Cerebellar cortex (tissue), 1 donor: Measurements from ENCODE around the gene OS9.
A peak's percentile ranks its signal among the peaks of the same experiment; 100 is the strongest.

Source experiments
- DNase-seq: peaks from one replicate; pipeline ENCODE4 v3.0.0-alpha.2; 2015; ENCODE audit warnings: low spot score

OS9 gene

DNA sequence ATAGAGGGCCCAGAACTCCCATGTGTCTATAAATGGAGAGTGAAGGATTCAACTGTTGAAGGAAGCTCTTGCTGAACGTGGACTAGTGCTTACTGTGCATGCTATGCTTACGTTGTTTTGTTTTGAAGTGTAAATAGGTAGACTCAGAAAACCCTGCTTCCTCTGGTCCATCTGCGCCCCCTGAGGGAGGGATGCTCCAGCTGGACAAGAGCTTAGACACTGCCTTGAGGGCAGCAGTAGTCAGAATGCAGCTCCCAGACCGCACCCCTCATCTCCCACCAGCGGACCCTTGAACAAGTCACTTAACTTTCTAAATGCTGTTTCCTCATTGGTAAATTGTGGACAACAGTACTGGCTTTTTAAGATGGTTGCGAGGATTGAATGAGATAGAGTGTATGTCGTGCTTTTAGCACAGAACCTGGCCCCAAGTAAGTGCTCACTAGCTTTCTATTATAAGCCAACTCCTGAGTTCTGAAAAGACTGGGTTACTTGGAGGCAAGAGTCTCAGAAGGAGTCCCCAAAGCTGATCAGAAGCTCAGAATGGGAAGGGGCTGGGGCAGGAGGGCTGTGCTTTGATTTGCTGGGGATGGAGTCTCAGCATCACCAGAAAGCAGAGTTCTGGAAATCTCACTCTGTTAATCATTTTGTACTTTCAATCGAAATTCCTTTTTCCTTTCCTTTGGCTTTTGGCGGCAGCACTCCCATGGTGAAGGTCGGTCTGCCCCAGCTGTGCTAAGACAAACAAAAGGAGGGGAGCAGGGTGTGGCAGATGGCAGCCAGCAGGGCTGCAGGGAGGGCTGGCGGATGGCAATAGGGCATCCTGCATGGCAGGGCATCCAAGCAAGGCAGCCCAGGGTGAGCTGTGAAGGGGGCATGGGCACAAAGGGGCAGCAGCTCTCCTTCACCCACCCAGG is 29.0 kb downstream of the OS9 start:
- DNase-seq: peak; percentile 28

DNA sequence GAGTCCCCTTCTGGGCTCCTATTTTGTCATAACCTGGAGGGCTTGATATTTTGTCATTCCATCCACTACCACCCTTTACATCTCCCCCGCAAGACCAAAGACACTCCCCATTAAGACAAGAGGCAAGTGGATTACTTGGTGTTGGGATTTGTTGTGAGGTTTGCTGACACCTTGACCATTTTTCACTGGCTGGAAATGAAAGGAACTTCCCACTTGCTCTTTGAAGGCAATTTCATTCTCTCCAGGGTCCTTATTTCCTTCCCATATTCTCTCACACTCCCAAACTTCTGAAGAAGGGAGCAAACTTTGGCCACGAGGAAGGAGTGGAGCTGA is 29.7 kb downstream of the OS9 start:
- no peak for DNase-seq

DNA sequence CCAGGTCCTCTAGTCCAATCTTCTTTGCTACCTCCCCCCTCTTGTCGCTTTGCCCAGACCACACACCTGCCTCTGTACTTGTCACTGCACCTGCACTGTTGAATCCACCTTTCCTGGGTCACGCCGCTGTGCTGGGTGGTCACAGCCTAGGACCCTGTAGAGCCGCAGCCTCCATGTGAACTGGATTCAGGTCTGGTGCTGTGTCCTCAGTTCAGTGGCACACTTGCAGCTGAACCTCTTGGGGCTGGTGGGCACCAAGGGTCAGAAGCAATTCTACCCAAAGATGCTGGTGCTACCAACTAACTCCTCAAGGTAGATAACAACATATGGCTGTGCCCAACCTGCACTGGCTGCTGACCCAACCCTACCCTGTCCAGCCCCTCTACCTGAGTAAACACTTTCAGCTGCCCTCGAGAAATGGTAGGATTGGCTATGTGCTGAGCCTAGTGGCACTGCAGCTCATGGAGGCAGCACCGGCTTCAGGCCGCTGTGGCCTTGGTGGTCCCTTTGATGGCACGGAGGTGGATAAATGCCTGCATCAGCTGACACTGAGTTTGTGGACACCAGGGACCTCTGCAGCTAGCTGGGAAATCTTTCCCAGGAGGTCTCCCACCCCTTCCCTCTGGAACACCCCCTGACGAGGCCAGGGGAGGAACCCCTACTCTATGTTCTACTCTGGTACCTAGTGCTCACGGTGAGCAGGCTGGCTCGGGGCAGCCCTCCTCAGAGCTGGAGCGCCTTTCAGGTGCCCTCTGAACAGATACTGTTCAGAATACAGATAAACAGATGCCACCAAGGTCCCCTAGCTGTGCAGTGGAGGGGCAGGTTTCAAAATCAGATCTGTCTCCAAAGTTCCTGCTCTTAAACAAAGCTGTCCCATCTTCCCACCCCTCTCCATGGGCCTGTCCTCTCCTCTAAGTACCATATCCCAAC is 30.3 kb downstream of the OS9 start:
- no peak for DNase-seq

DNA sequence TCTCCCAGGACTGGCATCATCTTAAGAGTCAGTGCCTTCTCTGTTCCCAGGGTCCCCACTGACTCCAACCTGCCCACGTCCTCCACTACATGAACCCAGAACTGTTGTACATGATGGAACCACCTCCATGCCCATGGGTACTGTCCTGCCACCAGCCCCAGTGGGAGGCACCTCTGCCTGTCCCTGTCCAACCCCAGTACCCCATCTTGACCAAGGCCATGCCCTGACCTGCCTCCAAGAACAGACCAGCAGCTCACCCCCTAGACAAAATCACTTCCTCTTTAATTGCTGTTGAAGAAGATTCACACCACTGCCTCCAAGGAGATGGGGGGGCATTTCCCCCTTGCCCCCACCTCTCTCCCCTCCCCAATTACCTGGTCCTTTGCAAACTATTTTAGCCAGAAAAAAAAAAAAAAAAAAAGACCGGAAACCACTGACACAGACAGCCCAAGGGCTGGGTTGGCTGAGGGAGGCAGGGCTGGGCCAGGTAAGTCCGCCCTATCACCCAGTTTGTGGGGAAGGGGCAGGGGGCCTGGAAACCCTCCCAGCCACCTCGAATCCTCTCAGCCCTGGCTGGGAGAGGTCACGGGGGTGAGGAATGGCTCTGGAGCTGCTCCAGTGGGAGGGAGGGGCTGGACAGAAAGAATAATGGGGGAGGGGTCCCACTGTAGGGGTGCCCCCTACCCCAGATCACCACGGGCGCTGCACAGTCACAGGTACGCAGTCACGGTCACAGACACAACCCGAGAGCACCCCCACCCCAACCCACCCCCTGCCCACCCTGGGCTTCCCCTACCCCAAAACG is 31.2 kb downstream of the OS9 start:
- DNase-seq: no peak

DNA sequence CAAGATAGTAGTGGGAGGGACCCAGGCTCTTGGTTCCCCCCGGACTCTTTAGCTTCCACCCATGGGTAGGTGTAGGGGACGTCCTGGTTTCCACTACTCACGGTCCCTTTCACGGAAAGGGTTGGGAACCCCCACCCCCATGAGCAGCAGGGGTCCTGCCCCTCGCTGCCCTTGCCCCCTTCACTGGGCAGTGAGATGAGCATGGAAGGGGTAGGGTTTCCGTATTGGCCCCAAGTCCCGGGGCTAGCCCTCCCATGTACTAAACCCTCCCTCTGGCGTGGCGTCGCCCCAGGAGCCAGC is 31.9 kb downstream of the OS9 start:
- DNase-seq: no peak

DNA sequence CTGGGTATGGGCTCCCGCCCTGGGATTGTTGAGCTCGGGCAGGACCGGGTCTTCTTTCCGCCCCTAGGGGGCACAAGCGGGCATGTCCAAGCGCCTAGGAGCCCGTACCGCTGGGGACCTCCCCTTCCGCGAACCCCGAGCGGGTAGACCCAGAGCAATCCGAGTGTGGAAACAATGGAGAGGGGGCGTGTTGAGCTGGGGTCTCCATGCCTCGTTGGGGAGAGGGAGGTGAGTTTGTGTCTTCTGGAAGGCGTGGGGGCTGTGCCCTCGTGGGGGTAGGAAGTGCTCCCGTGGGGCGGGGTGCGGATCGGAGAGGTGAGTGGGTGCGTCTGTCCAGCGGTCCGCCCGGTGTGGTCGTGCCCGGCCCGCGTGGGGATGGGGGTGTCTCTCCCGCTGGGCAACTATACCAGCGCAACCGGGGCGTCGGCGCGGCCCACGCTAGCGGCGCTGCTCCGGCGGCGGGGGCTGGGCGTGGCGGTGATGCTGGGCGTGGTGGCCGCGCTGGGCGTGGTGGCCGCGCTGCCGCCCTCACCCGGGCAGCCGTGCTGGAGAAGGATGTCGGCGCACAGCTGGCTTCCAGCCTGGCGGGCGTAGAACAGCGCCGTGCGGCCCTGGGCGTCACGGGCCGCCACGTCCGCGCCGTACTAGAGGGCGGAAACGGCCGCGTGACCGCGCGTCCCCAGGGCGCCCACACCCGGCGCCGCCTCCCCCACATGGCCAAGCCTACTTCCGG is 32.4 kb downstream of the OS9 start:
- no peak for DNase-seq

DNA sequence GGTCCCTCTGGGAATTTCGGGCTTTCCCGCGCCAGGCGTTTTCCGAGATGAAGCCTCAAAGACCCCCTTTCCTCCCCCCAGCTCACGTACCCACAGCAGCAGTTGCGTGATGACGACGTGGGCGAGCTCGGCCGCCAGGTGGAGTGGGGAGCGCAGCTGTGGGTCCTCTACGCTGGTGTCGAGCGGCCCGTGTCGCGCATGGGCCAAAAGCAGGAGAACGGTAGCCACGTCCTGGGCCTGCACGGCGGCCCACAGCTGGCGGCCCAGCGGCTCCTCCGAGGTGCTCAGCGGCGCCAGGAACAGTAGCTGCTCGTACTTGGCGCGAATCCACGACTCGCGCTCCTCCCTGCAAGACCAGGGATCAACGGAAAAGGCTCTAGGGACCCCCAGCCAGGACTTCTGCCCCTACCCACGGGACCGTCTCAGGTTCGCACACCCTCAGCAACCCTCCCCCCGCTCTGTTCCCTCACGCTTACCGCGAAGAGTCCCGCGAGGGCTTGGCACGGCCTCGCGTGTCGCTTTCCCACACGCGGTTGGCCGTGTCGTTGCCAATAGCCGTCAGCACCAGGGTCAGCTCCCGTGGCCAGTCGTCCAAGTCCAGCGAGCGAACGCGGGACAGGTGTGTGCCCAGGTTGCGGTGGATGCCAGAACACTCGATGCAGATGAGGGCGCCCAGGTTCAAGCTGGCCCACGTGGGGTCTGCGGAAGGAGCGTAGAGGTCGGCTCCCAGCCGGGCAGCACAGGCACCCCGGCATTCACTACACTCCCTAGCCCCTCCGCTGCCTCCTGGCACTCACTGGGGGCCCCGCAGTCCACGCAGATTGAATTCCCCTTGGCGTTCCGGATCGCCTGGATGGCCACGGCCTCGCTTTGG is 33.2 kb downstream of the OS9 start:
- DNase-seq: no peak

DNA sequence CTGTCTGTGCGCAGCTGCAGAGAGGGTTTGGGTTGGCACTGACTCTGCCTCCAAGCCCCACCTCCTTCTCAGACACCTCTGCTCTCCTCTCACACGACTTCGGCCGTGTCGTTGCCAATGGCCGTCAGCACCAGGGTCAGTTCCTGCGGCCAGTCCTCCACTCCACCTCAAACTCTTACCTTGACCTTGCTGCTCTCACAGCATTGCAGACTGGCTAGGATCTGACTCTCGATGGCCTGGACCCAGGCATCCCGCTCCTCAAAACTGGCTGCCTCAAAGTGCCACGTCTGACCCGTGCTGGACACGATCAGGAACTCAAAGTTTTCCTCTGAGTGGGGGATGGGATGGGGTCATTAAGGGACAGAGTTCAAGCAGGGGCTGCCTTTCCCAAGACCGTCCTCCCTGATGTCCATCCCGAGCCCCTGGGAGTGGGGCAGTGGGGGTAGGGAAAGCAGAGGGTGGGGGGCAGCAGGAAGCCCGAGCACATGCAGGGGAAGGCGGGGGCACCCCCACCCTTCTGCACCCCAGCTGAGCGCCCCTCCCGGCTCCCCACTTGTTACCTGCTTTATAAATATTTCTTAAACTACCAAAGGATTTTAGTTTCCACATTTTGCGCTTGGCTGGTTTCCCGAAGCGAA is 33.9 kb downstream of the OS9 start:
- DNase-seq: no peak

DNA sequence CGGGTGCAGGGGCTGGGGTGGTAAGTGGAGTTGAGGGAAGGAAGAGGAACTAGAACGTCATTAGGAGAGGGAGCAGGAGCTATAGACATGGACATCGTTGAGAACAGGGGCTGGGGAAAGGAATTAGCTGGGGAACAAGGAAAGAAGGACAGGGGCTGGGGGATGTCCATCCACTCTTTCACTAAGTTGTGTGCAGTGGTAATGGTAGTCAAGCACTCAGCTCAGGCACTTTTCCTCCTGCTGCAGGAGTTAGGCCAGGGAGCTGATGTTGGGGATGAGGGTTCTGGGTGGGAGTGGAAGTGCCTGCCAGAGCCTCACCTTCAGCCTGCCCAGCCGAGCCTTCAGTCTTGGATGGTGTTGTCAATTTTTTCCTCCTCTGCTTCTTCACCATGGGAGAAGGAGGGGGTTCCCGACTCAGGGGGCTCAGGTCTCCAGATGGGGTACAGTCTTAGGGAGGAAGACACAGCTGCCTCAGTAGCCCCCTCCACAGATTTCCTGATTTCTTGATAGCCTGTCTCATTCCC is 35.5 kb downstream of the OS9 start:
- no peak for DNase-seq

DNA sequence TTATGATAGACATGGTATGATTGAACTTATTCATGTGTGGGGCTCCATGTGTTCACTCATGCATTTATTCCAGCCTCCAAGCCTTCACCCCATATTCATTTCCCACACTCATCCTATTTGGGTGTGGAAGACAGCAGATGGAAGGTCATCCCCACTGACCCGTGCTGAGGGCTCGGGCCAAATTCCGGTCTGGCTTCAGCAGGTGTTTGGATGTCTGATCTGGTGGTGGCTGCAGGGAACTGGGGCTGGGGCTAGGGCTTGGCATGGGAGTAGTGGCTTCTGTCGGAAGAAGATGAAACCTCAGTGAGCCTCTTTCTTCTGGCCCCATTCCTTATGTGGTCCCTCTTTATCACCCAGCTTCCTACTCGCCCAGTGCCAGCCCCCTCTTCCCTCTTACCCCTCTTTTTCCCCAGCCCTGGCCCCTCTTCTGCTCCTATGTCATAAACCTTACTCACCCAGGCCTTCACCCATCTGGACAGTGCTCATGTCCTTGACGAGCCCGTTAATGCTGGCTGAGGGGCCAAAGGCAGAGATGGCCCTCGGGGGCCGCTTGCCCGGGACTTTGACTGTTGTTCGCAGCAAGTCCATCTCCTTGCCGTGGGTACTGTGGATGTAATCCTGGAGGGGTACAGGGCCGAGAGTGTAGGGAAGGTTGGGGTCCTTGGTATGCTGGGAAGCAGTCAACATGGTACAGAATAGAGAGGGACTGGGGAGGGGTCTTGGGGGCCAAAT is 36.6 kb downstream of the OS9 start:
- no peak for DNase-seq

DNA sequence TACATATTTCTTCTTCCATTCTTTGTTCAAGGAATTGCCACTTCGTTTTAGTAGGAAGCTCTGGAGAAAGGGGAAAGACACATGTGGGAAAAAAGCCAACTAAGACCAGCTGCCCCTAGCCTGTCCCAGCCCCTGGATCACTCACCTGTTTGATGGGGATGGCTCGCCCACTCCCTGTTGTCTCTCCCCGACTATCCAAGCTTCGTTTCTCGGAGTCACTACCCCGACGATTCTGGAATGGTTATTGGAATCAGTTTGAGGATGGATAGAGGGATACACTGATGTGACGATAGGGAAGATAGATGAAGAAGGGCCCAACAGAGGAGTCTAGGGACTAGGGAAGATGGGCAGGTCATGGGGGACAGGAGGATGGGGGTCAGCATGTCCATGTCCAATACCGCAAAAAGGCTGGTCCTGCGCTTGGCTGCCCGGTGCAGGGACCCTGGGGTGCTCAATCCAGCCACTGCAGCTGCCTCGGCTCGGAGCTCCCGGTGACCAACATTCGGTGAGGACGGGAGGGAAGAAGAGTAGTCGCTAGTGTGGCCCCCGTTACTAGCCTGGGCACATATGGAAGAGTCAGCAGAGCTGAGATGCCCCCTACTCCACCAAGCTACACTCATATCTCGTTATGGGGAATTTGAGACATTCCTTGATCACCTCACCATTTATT is 37.6 kb downstream of the OS9 start:
- no peak for DNase-seq

DNA sequence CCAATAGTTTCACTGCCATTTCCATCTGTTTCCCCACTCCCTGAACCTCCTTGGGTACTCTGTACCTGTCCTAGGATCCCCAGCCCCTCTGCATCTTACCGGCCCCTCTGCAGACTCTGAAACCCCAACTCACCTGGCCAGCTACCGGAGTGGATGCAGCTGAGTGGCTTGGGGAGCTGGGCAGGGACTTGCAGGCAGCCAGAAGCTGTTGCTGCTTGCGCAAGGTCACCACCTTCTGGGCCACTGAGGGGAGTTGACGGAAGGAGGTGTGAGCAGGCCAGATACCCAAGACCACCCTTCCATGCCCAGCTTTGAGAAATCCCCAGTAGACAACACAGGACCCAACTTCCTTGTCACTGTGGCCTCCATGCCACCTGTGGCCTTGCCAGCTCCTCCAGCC is 38.3 kb downstream of the OS9 start:
- DNase-seq: no peak

DNA sequence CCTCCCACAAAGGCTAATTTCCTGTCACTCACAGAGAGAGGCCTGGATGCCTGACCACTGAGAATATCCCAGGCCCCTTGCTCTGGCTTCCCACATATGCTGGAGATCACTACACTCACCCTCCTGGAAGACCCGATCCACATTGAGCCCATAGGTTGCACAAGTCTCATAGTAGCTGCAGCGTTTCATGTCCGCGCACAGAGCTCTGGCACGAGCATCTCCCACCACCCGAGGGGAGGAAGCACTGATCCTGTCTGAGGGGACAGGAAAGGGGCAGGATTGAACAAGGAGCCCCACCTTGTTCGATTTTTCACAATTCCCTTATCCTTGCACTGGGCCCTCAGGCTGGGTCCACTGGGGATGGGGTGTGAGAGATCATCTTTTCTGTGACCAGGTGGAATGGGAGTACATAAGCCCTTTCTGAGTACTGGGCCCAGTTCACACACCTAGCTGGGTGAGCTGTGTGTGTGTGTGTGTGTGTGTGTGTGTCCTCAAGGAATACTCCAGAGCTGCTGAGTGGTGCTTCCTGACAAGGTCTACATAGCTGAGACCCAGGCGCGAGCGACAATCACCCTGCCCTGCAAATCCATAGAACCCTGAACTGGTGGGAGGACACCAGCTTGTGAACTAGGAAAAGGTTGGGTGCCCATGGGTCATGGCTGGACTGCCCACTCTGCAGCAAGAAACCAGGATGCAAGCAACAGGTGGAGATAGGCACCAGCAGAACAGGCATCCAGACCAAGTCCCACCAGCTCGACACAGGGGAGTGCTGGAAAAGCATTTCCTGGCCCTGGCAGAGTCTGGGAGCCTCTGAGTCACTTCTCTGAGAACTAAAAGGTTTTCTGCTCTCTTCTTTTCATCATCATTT is 39.0 kb downstream of the OS9 start:
- DNase-seq: no peak

DNA sequence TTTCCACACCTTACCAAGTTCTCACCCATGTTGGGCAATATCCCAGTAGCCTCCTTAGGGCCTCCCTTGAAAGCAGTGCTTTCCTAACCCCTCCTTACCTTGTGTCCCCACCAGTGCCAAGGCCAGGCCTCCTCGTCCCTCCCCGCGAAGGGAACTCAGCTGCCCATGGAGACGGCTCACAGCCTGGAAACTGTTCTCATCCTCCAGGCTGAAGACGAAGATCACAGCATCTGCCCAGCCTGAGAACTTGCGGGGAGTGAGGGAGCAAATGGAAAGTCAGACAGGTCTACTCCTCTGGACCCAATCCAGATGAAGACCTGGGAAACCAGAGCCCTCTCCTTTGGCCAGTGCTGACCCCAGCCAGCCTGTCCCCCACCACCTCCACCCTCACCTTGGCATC is 40.0 kb downstream of the OS9 start:
- no peak for DNase-seq

DNA sequence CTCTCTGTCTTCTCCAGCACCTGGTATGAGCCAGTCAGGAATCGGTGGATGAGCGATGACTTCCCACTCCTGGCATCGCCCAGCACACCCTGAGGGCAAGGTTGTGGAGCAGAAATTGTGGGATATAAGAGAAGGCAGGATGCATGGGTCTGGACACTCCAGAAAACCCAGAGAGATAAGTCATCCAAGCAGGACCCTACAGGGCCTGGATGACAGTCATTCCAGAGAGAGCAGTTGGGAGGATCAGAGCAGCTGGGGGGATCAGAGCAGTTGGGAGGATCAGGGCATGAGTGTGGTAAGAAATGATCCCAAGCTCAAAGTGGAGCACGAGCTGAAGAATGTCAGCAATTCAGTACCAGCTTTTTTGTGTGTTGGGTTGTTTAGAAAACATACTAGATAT is 40.7 kb downstream of the OS9 start:
- no peak for DNase-seq

DNA sequence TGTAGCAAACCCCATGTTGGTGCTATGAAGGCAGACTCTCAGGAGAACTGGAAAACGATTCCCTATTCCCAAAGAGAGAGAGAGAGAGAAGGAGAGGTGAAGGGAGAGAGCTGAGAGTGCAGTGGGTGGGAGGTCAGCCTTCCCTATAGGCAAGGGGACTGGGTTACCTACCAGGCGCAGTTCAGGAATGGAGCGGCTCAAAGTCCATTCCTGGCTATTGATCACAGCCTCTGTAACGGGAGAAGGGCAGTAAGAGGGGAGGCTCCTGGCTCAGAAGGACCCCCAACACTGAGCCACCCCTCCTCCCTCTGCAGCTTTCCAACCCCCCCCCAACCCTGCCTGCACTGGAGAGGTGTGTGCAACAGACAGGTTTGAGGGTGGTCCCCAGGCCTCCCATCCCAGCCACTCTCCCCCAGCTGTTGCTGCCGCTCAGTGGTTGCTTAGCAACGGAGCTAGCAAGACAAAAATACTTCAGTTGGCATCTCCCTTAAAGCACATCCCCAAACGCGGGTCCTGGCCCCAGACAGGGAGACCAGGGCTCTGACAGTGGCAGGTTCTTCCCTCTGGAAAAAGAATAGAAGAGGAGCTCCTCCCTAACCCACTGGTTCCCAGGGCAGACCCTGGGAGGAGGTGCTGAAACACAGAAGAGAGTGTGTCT is 41.4 kb downstream of the OS9 start:
- no peak for DNase-seq
